IMR-90 (cell line): ENCODE results near the gene FAAP20. TPM values are rescaled to one million over a fixed set of nuclear protein-coding genes. Genes with fewer than 3 reads are reported as not detected.

Experiments
- ATAC-seq: fragments of 200-7000 bp; cut with Tn5 transposase; 2 replicates; pipeline ENCODE4 v1.9.1; 2020; ENCODE audit warnings: low read depth, mild to moderate bottlenecking, moderate library complexity
- BruUV-seq: library from RNA; stranded (reverse); fragments of 400-500 nt; replicated peaks from 2 replicates; lab custom pipeline; 2021; lab: Mats Ljungman, UMichigan
- CTCF ChIA-PET: fragments of 300-600 bp; formaldehyde crosslinking; extraction: SDS; loops from one replicate; lab custom pipeline; 2021; ENCODE audit warnings: antibody characterized with exemption; lab: Yijun Ruan, JAX
- POLR2A ChIA-PET: fragments of 300-600 bp; sonication (Branson Sonifier 250); formaldehyde crosslinking; loops from one replicate; lab custom pipeline; 2022; ENCODE audit warnings: antibody characterized with exemption; ENCODE audit not compliant: unreplicated experiment; lab: Charles Lee
- DNase-seq: peaks from one replicate; pipeline ENCODE4 v3.0.0; 2013
- H2AFZ ChIP-seq: replicated peaks from 2 replicates; pipeline ENCODE3; 2013; ENCODE audit warnings: low read length, mild to moderate bottlenecking; ENCODE audit not compliant: poor library complexity
- H2AK5ac ChIP-seq: 2 replicates; pipeline ENCODE4 v1.6.1; 2013; ENCODE audit warnings: low read depth, low read length, inconsistent platforms
- H2AK9ac ChIP-seq: replicated peaks from 2 replicates; pipeline ENCODE3; 2013; ENCODE audit warnings: mild to moderate bottlenecking, low read depth, low read length, moderate library complexity; ENCODE audit not compliant: poor library complexity
- H2BK120ac ChIP-seq: 2 replicates; pipeline ENCODE4 v1.6.1; 2013; ENCODE audit warnings: low read depth, low read length, inconsistent platforms
- H2BK15ac ChIP-seq: 3 replicates; pipeline ENCODE4 v1.6.1; 2013; ENCODE audit warnings: low read depth, low read length, inconsistent platforms
- H2BK20ac ChIP-seq: 2 replicates; pipeline ENCODE4 v1.6.1; 2013; ENCODE audit warnings: low read depth, mild to moderate bottlenecking, inconsistent platforms, low read length, moderate library complexity
- H2BK5ac ChIP-seq: 2 replicates; pipeline ENCODE4 v1.6.1; 2013; ENCODE audit warnings: mild to moderate bottlenecking, low read depth, low read length, inconsistent platforms; ENCODE audit not compliant: poor library complexity, severe bottlenecking
- H3K14ac ChIP-seq: replicated peaks from 2 replicates; pipeline ENCODE4 v1.6.1; 2013; ENCODE audit warnings: low read depth, low read length, inconsistent platforms
- H3K18ac ChIP-seq: 2 replicates; pipeline ENCODE4 v1.6.1; 2013; ENCODE audit warnings: low read depth, low read length, control low read depth
- H3K23ac ChIP-seq: 2 replicates; pipeline ENCODE4 v1.6.1; 2013; ENCODE audit warnings: low read depth, low read length, inconsistent platforms
- H3K27ac ChIP-seq: 2 replicates; pipeline ENCODE4 v1.5.1; 2013; ENCODE audit warnings: mild to moderate bottlenecking, control low read depth, low read length; ENCODE audit not compliant: insufficient read depth
- H3K27me3 ChIP-seq: 2 replicates; pipeline ENCODE4 v1.6.1; 2013; ENCODE audit warnings: low read length; ENCODE audit not compliant: control insufficient read depth, insufficient read depth
- H3K36me3 ChIP-seq: 2 replicates; pipeline ENCODE4 v1.6.1; 2013; ENCODE audit warnings: low read length, mixed read lengths; ENCODE audit not compliant: control insufficient read depth, insufficient read depth
- H3K4ac ChIP-seq: 2 replicates; pipeline ENCODE4 v1.6.1; 2013; ENCODE audit warnings: low read depth, low read length, inconsistent platforms
- H3K4me1 ChIP-seq: 2 replicates; pipeline ENCODE4 v1.6.1; 2013; ENCODE audit warnings: low read length, mixed read lengths; ENCODE audit not compliant: control insufficient read depth, insufficient read depth
- H3K4me2 ChIP-seq: 2 replicates; pipeline ENCODE4 v1.6.1; 2013; ENCODE audit warnings: low read depth, mild to moderate bottlenecking, control low read depth, low read length, moderate library complexity
- H3K4me3 ChIP-seq: 2 replicates; pipeline ENCODE4 v1.5.1; 2013; ENCODE audit warnings: low read depth, mild to moderate bottlenecking, control low read depth, low read length, moderate library complexity; ENCODE audit not compliant: insufficient read depth
- H3K56ac ChIP-seq: 2 replicates; pipeline ENCODE4 v1.6.1; 2013; ENCODE audit warnings: low read length, inconsistent platforms; ENCODE audit not compliant: insufficient read depth; ENCODE audit errors: extremely low read depth
- H3K79me1 ChIP-seq, 2 experiments: 2 replicates each; pipeline ENCODE4 v1.6.1; 2013; ENCODE audit warnings: low read length in 2 of 2, inconsistent platforms in 1 of 2, low read depth in 1 of 2
- H3K9ac ChIP-seq: 2 replicates; pipeline ENCODE4 v1.6.1; 2013; ENCODE audit warnings: low read depth, low read length, control low read depth
- H3K9me1 ChIP-seq: 2 replicates; pipeline ENCODE4 v1.6.1; 2013; ENCODE audit warnings: low read length, inconsistent platforms; ENCODE audit not compliant: insufficient read depth
- H3K9me3 ChIP-seq: 2 replicates; pipeline ENCODE4 v1.6.1; 2013; ENCODE audit warnings: low read length; ENCODE audit not compliant: control insufficient read depth, insufficient read depth
- H4K20me1 ChIP-seq: 2 replicates; pipeline ENCODE4 v1.6.1; 2013; ENCODE audit warnings: low read length, inconsistent platforms; ENCODE audit not compliant: insufficient read depth
- H4K5ac ChIP-seq: 2 replicates; pipeline ENCODE4 v1.6.1; 2013; ENCODE audit warnings: mild to moderate bottlenecking, low read depth, low read length, control low read depth
- H4K8ac ChIP-seq, 2 experiments: 2 replicates each; pipeline ENCODE4 v1.6.1; 2013; ENCODE audit warnings: low read depth in 2 of 2, low read length in 2 of 2, control low read depth in 1 of 2, inconsistent platforms in 1 of 2
- H4K91ac ChIP-seq: 2 replicates; pipeline ENCODE4 v1.6.1; 2013; ENCODE audit warnings: low read depth, low read length, inconsistent platforms; ENCODE audit not compliant: insufficient read depth
- BHLHE40 ChIP-seq: fragments of 150-350 bp; IDR thresholded peaks from 2 replicates; pipeline ENCODE4 v1.6.1; 2016; ENCODE audit warnings: mild to moderate bottlenecking, low read depth, low read length
- CEBPB ChIP-seq: IDR thresholded peaks from 2 replicates; pipeline ENCODE4 v1.6.1; 2012; ENCODE audit warnings: low read depth, low read length, improper control_type of control experiment
- CHD1 ChIP-seq: IDR thresholded peaks from 2 replicates; pipeline ENCODE4 v1.6.1; 2012; ENCODE audit warnings: low read depth, low read length, improper control_type of control experiment
- FOS ChIP-seq: fragments of 150-350 bp; IDR thresholded peaks from 2 replicates; pipeline ENCODE4 v1.6.1; 2016; ENCODE audit warnings: low read depth, low read length
- MAFK ChIP-seq: IDR thresholded peaks from 2 replicates; pipeline ENCODE4 v1.6.1; 2012; ENCODE audit warnings: low read depth, low read length, improper control_type of control experiment
- MAZ ChIP-seq: IDR thresholded peaks from 2 replicates; pipeline ENCODE4 v1.6.1; 2012; ENCODE audit warnings: low read depth, mild to moderate bottlenecking, low read length, improper control_type of control experiment, moderate library complexity, borderline replicate concordance
- MXI1 ChIP-seq: IDR thresholded peaks from 2 replicates; pipeline ENCODE4 v1.6.1; 2012; ENCODE audit warnings: low read depth, mild to moderate bottlenecking, low read length, moderate library complexity, borderline replicate concordance
- NFE2L2 ChIP-seq: fragments of 150-350 bp; IDR thresholded peaks from 2 replicates; pipeline ENCODE4 v1.6.1; 2016; ENCODE audit warnings: low read depth, mild to moderate bottlenecking, low read length
- POLR2A ChIP-seq: IDR thresholded peaks from 2 replicates; pipeline ENCODE4 v1.6.1; 2012; ENCODE audit warnings: mild to moderate bottlenecking, low read depth, low read length
- RAD21 ChIP-seq: IDR thresholded peaks from 2 replicates; pipeline ENCODE4 v1.6.1; 2012; ENCODE audit warnings: low read length, improper control_type of control experiment
- RCOR1 ChIP-seq: IDR thresholded peaks from 2 replicates; pipeline ENCODE4 v1.6.1; 2012; ENCODE audit warnings: mild to moderate bottlenecking, low read length, improper control_type of control experiment; ENCODE audit not compliant: insufficient replicate concordance
- RFX5 ChIP-seq: IDR thresholded peaks from 2 replicates; pipeline ENCODE4 v1.8.0; 2012; ENCODE audit warnings: low read depth, mild to moderate bottlenecking, low read length, moderate library complexity
- SMC3 ChIP-seq: fragments of 150-350 bp; IDR thresholded peaks from 2 replicates; pipeline ENCODE4 v1.6.1; 2016; ENCODE audit warnings: low read depth, mild to moderate bottlenecking, antibody characterized with exemption, low read length, moderate library complexity
- WGBS, 2 experiments: methylation state at CpG; one replicate each; pipeline versions ENCODE4 v1.1.5 to v1.1.7; 2013; ENCODE audit warnings: missing lambda C conversion rate in 2 of 2; ENCODE audit not compliant: insufficient read length in 1 of 2; ENCODE audit errors: extremely low coverage in 2 of 2; 5-methylcytosine and 5-hydroxymethylcytosine counted together
- dilution Hi-C: fragments of 300-500 bp; cut with HindIII; formaldehyde crosslinking; loops from one replicate; pipeline ENCODE4 v1.14.3; 2018; ENCODE audit warnings: low sequenced_read_pairs; ENCODE audit not compliant: unreplicated experiment
- in situ Hi-C: fragments of 300-500 bp; cut with MboI; formaldehyde crosslinking; loops from 3 replicates; pipeline ENCODE4 v1.14.3; 2019; ENCODE audit warnings: low sequenced_read_pairs, inconsistent platforms, mixed read lengths
- intact Hi-C: fragments of 100-400 bp; cut with micrococcal nuclease; formaldehyde crosslinking; loops from 2 replicates; pipeline ENCODE4 v1.10.0; 2022
- polyA plus RNA-seq, 3 experiments: library from polyadenylated mRNA; depleted of rRNA; stranded (reverse); fragments of >200 nt; gene quantifications; 2 replicates each; pipeline ENCODE4 v1.2.3, GENCODE V29; 2012; ENCODE audit warnings: low replicate concordance in 1 of 3
- total RNA-seq: library from RNA; depleted of rRNA; stranded (reverse); fragments of >200 nt; gene quantifications from 2 replicates; pipeline ENCODE4 v1.2.3, GENCODE V29; 2012
- TF ChIP-seq, protein P1 (sequence below): fragments of 150-350 bp; IDR thresholded peaks from 2 replicates; pipeline ENCODE4 v1.6.1; 2017; ENCODE audit warnings: mild to moderate bottlenecking, antibody characterized with exemption, low read length, low read depth
- TF ChIP-seq, protein P2 (sequence below): fragments of 150-350 bp; IDR thresholded peaks from 2 replicates; pipeline ENCODE4 v1.6.1; 2016; ENCODE audit warnings: low read depth, mild to moderate bottlenecking, low read length, moderate library complexity, borderline replicate concordance

The FAAP20 gene
- total and polyA plus RNA-seq, 2 of the 4 experiments (the other 2 are of a cell fraction): 6.5 to 31.5 TPM

DNA sequence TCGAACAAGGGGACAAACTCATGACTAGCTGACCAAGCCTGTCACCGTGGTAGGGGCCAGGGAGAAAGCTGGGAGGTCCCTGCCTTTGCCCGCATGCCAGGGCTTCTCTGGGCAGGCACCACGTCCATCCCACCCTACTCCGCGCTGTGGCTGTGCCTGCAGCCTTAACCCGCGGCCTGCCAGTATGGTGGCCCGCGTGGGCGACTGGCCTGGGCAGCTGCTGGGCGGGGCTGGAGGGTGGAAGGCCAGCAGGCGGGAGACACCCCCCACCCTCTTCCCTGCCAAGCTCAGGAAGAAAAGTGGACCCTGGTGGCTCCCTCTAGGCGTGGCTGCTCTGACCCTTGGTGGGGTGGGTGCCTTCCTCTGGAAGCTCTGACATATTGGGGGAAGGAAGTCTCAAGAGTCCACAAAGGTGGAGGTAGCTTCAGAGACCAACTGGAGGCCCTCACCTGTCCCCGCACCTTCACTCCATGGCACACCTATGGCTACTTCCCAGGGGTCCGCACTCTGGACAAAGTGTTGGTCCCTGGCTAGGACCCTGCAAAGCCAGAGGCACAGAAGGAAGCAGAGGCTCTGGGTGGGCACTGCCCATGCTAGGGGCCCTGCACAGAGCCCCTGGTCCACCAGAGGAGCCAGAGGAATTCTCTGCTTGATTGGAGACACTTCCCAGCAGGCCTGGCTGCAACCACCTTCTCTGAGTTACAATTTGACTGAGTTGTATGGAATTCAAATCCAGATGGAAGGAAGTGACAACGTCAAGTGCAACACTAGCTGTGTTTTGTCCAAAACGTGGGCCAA, 30.3 kb upstream of the FAAP20 start:
- no peak for ATAC-seq
- H3K36me3 ChIP-seq: peaks cover 4% of the 10 kb centered on the region; the same call in 1 of the 2 replicates
- H3K27ac ChIP-seq: no peak overlapping the region
- no TSS peak for BruUV-seq
- no peak overlapping the region for H3K14ac ChIP-seq
- H2BK5ac ChIP-seq: no peak overlapping the region
- in situ Hi-C loops (no loop called here), dilution Hi-C loops (no loop called here), intact Hi-C loops (no loop called here)
- peaks cover 13% of the 10 kb centered on the region for H4K20me1 ChIP-seq
- 80% methylated on average over 1 of the region's 18 CpGs; no CpG with 5 or more reads in 1 of the 2 experiments for WGBS, 2 experiments
- H2AK5ac ChIP-seq: 0 out of 2 replicates have a peak overlapping the region, but pooled peaks have one; percentile 24
- no peak overlapping the region for H3K4me3 ChIP-seq
- H3K79me1 ChIP-seq: peaks cover 5 to 9% of the 10 kb centered on the region in 2 experiments
- H2AK9ac ChIP-seq: no peak overlapping the region
- DNase-seq: no peak
- no peaks in the 10 kb centered on the region for H3K9me3 ChIP-seq
- CTCF ChIA-PET: interaction anchor here (1.1 kb wide), 3 partner anchors 25 to 157 kb away, joined by 4 to 8 read pairs (median 5); partner anchors contain the start of gene FAAP20
- H3K4me2 ChIP-seq: no peak overlapping the region
- no peak overlapping the region for H4K8ac ChIP-seq
- H3K18ac ChIP-seq: no peak overlapping the region
- H3K23ac ChIP-seq: no peak overlapping the region
- H3K4ac ChIP-seq: no peak overlapping the region
- H3K4me1 ChIP-seq: peaks cover 3% of the 10 kb centered on the region; the same call in 1 of the 2 replicates
- no peak overlapping the region for H2BK120ac ChIP-seq
- H4K91ac ChIP-seq: no peak overlapping the region
- H4K5ac ChIP-seq: no peak overlapping the region
- H3K56ac ChIP-seq: no peak overlapping the region
- POLR2A ChIA-PET: interaction anchor here (0.6 kb wide), 1 partner anchor 14 kb away, joined by 4 read pairs; no protein-coding TSS in a partner anchor
- H3K27me3 ChIP-seq: no peaks in the 10 kb centered on the region
- H3K9ac ChIP-seq: no peak overlapping the region
- no peak overlapping the region for H2AFZ ChIP-seq
- H2BK20ac ChIP-seq: no peak overlapping the region
- no peak overlapping the region for H2BK15ac ChIP-seq
- no peaks in the 10 kb centered on the region for H3K9me1 ChIP-seq
- TF ChIP-seq POLR2A: no peak
- no peak for TF ChIP-seq MAZ
- no peak for TF ChIP-seq NFE2L2
- TF ChIP-seq, protein P1, sequence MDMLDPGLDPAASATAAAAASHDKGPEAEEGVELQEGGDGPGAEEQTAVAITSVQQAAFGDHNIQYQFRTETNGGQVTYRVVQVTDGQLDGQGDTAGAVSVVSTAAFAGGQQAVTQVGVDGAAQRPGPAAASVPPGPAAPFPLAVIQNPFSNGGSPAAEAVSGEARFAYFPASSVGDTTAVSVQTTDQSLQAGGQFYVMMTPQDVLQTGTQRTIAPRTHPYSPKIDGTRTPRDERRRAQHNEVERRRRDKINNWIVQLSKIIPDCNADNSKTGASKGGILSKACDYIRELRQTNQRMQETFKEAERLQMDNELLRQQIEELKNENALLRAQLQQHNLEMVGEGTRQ: no peak
- no peak for TF ChIP-seq MXI1
- TF ChIP-seq RAD21: no peak
- no peak for TF ChIP-seq FOS
- TF ChIP-seq MAFK: no peak
- TF ChIP-seq CEBPB: no peak
- no peak for TF ChIP-seq RFX5
- no peak for TF ChIP-seq BHLHE40
- TF ChIP-seq CHD1: no peak
- TF ChIP-seq, protein P2, sequence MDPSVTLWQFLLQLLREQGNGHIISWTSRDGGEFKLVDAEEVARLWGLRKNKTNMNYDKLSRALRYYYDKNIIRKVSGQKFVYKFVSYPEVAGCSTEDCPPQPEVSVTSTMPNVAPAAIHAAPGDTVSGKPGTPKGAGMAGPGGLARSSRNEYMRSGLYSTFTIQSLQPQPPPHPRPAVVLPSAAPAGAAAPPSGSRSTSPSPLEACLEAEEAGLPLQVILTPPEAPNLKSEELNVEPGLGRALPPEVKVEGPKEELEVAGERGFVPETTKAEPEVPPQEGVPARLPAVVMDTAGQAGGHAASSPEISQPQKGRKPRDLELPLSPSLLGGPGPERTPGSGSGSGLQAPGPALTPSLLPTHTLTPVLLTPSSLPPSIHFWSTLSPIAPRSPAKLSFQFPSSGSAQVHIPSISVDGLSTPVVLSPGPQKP: no peak
- no peak for TF ChIP-seq SMC3
- no peak for TF ChIP-seq RCOR1
